Osteoblast (primary cell): ENCODE data around the gene RBKS. TPM values are rescaled to one million over a fixed set of nuclear protein-coding genes. Genes with fewer than 3 reads are reported as not detected.
"Not testable (repeated sequence)": the region's sequence is repeated elsewhere in the genome, so short reads cannot be mapped to it uniquely, and the experiment has no call there.

Source experiments
- DNase-seq: peaks from one replicate; pipeline ENCODE4 v3.0.0; 2011; ENCODE audit warnings: low spot score, mixed read lengths; ENCODE audit not compliant: insufficient read length; ENCODE audit errors: missing footprints
- H2AFZ ChIP-seq: 2 replicates; pipeline ENCODE4 v1.6.0; 2011; ENCODE audit warnings: mild to moderate bottlenecking, low read length
- H3K27ac ChIP-seq: 2 replicates; pipeline ENCODE4 v1.5.1; 2011; ENCODE audit warnings: mild to moderate bottlenecking, low read depth, low read length, moderate library complexity
- H3K27me3 ChIP-seq: 2 replicates; pipeline ENCODE4 v1.6.0; 2012; ENCODE audit warnings: mild to moderate bottlenecking, control low read depth, inconsistent platforms, low read length, moderate library complexity; ENCODE audit not compliant: insufficient read depth
- H3K36me3 ChIP-seq: 2 replicates; pipeline ENCODE4 v1.5.1; 2011; ENCODE audit warnings: mild to moderate bottlenecking, low read length, control low read depth, moderate library complexity; ENCODE audit not compliant: insufficient read depth
- H3K4me1 ChIP-seq: 2 replicates; pipeline ENCODE4 v1.5.1; 2011; ENCODE audit warnings: mild to moderate bottlenecking, low read length, control low read depth, moderate library complexity; ENCODE audit not compliant: insufficient read depth
- H3K4me2 ChIP-seq: 2 replicates; pipeline ENCODE4 v1.6.0; 2011; ENCODE audit warnings: mild to moderate bottlenecking, low read length; ENCODE audit not compliant: insufficient read depth
- H3K4me3 ChIP-seq: fragments of 200-600 bp; sonication (generic); 3 replicates; pipeline ENCODE4 v1.5.1; 2012; ENCODE audit warnings: mild to moderate bottlenecking, low read length, inconsistent platforms; ENCODE audit not compliant: insufficient read depth
- H3K79me2 ChIP-seq: 2 replicates; pipeline ENCODE4 v1.6.0; 2012; ENCODE audit warnings: mild to moderate bottlenecking, low read length, control low read depth, inconsistent platforms; ENCODE audit not compliant: insufficient read depth
- H3K9me3 ChIP-seq: 2 replicates; pipeline ENCODE4 v1.5.1; 2011; ENCODE audit warnings: low read depth, low read length, control low read depth
- H4K20me1 ChIP-seq: 2 replicates; pipeline ENCODE4 v1.6.0; 2012; ENCODE audit warnings: mild to moderate bottlenecking, low read length, control low read depth; ENCODE audit not compliant: insufficient read depth
- total RNA-seq: library from RNA; depleted of rRNA; stranded (reverse); fragments of >200 nt; gene quantifications from 2 replicates; pipeline ENCODE4 v1.2.3, GENCODE V29; 2012
- TF ChIP-seq, protein P1 (sequence below): IDR thresholded peaks from 2 replicates; pipeline ENCODE4 v1.5.1; 2011; ENCODE audit warnings: mild to moderate bottlenecking, low read depth, low read length, moderate library complexity; ENCODE audit errors: extremely low read depth

Gene RBKS
- total RNA-seq, 1 donor, result 1.1 TPM

DNA sequence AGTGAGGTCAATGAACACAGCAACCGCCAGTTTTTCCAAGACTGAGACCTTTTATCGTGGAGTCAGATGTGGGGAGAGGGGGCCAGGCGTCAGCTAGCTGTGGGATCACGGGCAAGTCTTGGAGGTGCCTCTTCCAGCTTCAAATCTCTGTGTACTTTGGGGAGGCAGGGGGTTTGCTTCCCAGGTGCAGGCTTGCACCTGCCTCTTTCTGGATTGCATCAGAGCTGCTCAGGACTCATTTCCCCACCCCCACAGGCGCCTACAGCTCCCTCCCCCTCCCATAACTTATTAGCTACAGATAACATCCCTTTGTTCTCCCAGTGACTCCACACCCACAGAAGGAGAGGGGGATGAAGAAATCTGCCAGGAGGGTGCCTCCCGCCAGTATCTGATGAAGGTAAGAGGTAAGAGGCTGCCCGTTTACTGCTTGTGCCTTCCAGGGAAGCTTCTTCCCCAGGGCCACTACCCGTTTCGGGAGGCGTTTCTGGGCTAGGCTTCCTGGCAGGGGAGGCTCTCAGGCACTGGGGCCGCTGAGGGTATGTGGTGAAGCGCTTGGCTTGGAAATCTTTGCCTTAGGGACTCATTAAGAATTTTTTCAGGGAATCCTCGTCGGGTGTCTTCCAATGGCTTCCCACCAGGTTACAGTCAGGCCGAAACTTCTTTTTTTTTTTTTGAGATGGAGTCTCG is 137.5 kb downstream of the RBKS start:
- Histone ChIP-seq H2AFZ (no peak overlapping the region), H3K4me2 (no peak overlapping the region), H3K4me3 (no peak overlapping the region), H3K4me1 (peaks cover 6% of the 10 kb centered on the region), H4K20me1 (no peaks in the 10 kb centered on the region), H3K9me3 (peaks cover 5% of the 10 kb centered on the region), H3K27ac (no peak overlapping the region), H3K27me3 (no peaks in the 10 kb centered on the region), H3K36me3 (no peaks in the 10 kb centered on the region), H3K79me2 (no peaks in the 10 kb centered on the region)
- DNase-seq, result no peak
- TF ChIP-seq, protein P1, sequence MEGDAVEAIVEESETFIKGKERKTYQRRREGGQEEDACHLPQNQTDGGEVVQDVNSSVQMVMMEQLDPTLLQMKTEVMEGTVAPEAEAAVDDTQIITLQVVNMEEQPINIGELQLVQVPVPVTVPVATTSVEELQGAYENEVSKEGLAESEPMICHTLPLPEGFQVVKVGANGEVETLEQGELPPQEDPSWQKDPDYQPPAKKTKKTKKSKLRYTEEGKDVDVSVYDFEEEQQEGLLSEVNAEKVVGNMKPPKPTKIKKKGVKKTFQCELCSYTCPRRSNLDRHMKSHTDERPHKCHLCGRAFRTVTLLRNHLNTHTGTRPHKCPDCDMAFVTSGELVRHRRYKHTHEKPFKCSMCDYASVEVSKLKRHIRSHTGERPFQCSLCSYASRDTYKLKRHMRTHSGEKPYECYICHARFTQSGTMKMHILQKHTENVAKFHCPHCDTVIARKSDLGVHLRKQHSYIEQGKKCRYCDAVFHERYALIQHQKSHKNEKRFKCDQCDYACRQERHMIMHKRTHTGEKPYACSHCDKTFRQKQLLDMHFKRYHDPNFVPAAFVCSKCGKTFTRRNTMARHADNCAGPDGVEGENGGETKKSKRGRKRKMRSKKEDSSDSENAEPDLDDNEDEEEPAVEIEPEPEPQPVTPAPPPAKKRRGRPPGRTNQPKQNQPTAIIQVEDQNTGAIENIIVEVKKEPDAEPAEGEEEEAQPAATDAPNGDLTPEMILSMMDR, result no peak

DNA sequence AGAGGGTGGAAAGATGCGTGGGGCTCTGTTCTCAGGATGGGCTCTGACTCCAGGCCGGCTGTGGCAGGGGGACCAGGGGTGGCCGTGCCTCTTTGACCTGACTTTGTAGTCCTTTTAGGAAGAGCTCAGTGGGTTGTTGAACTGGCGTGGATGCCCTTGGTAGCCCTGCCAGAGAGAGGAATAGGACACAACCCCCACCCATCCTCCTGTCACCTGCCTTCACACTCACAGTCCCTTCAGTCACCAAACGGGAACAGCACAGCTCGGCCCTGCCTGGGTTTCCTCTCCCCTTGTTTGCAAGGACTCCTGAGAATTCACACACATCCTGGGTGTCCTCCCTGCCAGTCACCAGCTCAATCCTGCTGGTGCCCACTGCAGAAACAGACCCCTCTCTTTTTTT is 138.8 kb downstream of the RBKS start:
- Histone ChIP-seq H3K27me3 (no peaks in the 10 kb centered on the region), H3K27ac (no peak overlapping the region), H4K20me1 (no peaks in the 10 kb centered on the region), H3K79me2 (no peaks in the 10 kb centered on the region), H3K36me3 (no peaks in the 10 kb centered on the region), H3K4me2 (no peak overlapping the region), H2AFZ (no peak overlapping the region), H3K4me1 (peaks cover 6% of the 10 kb centered on the region), H3K9me3 (peaks cover 5% of the 10 kb centered on the region), H3K4me3 (no peak overlapping the region)
- TF ChIP-seq, protein P1, result no peak
- no peak for DNase-seq

DNA sequence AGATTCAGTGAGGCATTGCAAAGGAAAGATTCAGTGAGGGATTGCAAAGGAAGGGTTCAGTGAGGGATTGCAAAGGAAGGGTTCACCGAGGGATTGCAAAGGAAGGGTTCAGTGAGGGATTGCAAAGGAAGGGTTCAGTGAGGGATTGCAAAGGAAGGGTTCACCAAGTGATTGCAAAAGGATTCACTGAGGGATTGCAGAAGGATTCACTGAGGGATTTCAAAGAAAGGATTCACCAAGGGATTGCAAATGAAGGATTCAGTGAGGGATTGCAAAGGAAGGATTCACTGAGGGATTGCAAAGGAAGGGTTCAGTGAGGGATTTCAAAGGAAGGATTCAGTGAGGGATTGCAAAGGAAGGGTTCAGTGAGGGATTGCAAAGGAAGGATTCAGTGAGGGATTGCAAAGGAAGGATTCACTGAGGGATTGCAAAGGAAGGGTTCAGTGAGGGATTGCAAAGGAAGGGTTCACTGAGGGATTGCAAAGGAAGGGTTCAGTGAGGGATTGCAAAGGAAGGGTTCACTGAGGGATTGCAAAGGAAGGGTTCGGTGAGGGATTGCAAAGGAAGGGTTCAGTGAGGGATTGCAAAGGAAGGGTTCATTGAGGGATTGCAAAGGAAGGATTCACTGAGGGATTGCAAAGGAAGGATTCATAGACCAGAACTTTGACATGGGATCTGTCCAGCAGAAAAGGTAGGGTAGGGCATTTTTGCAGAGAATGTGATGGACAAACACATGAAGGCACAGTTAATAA is 141.2 kb downstream of the RBKS start:
- not testable (repeated sequence) for H3K4me1 ChIP-seq, H2AFZ ChIP-seq, H3K4me2 ChIP-seq, H4K20me1 ChIP-seq, H3K27ac ChIP-seq, H3K9me3 ChIP-seq, H3K36me3 ChIP-seq, H3K27me3 ChIP-seq, H3K79me2 ChIP-seq, H3K4me3 ChIP-seq, DNase-seq

DNA sequence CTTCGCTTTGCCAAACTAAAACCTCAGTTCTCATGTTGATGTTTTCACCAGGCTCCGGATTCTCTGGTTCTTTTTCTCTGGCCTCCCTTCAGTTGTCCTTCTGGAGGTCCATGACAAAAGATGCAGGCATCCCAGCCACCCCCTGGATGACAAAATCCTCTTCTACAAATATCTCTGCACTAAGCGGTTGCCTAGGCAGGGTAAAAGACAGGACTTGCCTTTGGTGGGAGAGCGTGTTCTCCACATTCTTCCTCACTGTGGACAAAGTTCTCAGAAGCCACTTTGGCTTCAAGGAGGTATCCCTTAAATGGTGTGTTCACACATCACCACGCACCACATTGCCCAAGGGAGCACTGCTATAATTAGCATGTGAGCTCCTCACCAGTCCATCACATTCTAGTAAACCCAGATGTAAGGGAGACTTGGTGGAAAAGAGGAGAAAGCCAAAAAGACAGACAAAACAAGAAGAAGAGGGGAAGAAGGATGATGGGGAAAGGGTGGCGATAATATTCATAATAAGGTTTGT is 142.3 kb downstream of the RBKS start:
- Histone ChIP-seq H3K4me1 (no peaks in the 10 kb centered on the region), H3K27me3 (no peaks in the 10 kb centered on the region), H3K36me3 (no peaks in the 10 kb centered on the region), H2AFZ (peak overlapping the region; percentile 35), H3K4me3 (no peak overlapping the region), H4K20me1 (no peaks in the 10 kb centered on the region), H3K27ac (no peak overlapping the region), H3K4me2 (no peak overlapping the region), H3K9me3 (peaks cover 5% of the 10 kb centered on the region), H3K79me2 (no peaks in the 10 kb centered on the region)
- DNase-seq, result no peak
- TF ChIP-seq, protein P1, result no peak
